Heart left ventricle (tissue), 16 donors: ENCODE measurements around the gene TRIM71. TPM values are rescaled to one million over a fixed set of nuclear protein-coding genes. Genes with fewer than 3 reads are reported as not detected.
"Not testable (repeated sequence)": the region's sequence is repeated elsewhere in the genome, so short reads cannot be mapped to it uniquely, and the experiment has no call there.

Experiments
- ATAC-seq, 4 donors: fragments of 200-7000 bp; cut with Tn5 transposase; one replicate each; pipeline ENCODE4 v1.9.1; 2020 to 2022; ENCODE audit warnings: moderate library complexity in 4 of 4, mild to moderate bottlenecking in 3 of 4, moderate number of reproducible peaks in 1 of 4
- DNase-seq, 5 donors: peaks; one replicate each; pipeline ENCODE4 v3.0.0-alpha.2; 2020
- H3K27ac ChIP-seq, 12 donors: fragments of 200-600 bp; sonication (generic) in 4 of 12; one replicate each; pipeline versions ENCODE4 v1.5.0 to v1.8.0; 2016 to 2022; ENCODE audit warnings: mild to moderate bottlenecking in 2 of 12
- H3K27me3 ChIP-seq, 9 donors: fragments of 200-600 bp; sonication (generic) in 2 of 9; one replicate each; pipeline versions ENCODE4 v1.5.1 to v1.8.0; 2016 to 2022; ENCODE audit warnings: mild to moderate bottlenecking in 3 of 9
- H3K36me3 ChIP-seq, 9 donors: fragments of 200-600 bp; sonication (generic) in 2 of 9; one replicate each; pipeline versions ENCODE4 v1.5.0 to v1.8.0; 2018 to 2022; ENCODE audit warnings: mild to moderate bottlenecking in 2 of 9
- H3K4me1 ChIP-seq, 12 donors: fragments of 200-600 bp; sonication (generic) in 4 of 12; one replicate each; pipeline versions ENCODE4 v1.5.0 to v1.8.0; 2016 to 2022; ENCODE audit warnings: mild to moderate bottlenecking in 3 of 12
- H3K4me3 ChIP-seq, 12 donors: fragments of 200-600 bp; sonication (generic) in 4 of 12; one replicate each; pipeline versions ENCODE4 v1.5.0 to v1.8.0; 2017 to 2022; ENCODE audit warnings: mild to moderate bottlenecking in 9 of 12, moderate library complexity in 4 of 12
- H3K9me3 ChIP-seq, 12 donors: fragments of 200-600 bp; sonication (generic) in 4 of 12; one replicate each; pipeline versions ENCODE4 v1.5.0 to v1.8.0; 2016 to 2022; ENCODE audit warnings: mild to moderate bottlenecking in 1 of 12
- POLR2A ChIP-seq, 2 donors: fragments of 450-650 bp; IDR thresholded peaks; one replicate each; pipeline ENCODE4 v1.6.1; 2017; ENCODE audit warnings: antibody characterized with exemption in 2 of 2, mild to moderate bottlenecking in 2 of 2, moderate library complexity in 2 of 2
- WGBS, 4 donors: extraction: QIAGEN DNeasy Blood & Tissue Kit in 2 of 4; methylation state at CpG; one replicate each; pipeline versions ENCODE4 v1.1.5 to v1.1.7; 2013 to 2018; 5-methylcytosine and 5-hydroxymethylcytosine counted together
- intact Hi-C, 10 donors: fragments of 100-400 bp; cut with DNase I; formaldehyde crosslinking; loops; one replicate each; pipeline versions ENCODE4 v1.11.1 to v1.14.2; 2022
- polyA plus RNA-seq, 2 donors: library from polyadenylated mRNA; stranded (reverse); fragments of 200-250 nt; gene quantifications; one replicate each; pipeline ENCODE4 v1.2.3, GENCODE V29; 2013
- total RNA-seq, 9 donors: library from RNA; depleted of rRNA in 2 of 9; stranded (reverse); fragments of >200 nt in 2 of 9; fragmentation: NEBNext Ultra II Directional in 3 of 9; extraction: Animal tissue kit (Norgen Biotek cat#: 25700) in 3 of 9; gene quantifications; one replicate each; pipeline versions ENCODE4 v1.1.0 to v1.2.4, GENCODE V29; 2016 to 2023
- TF ChIP-seq, protein P1 (sequence below), 12 donors: fragments of 200-600 bp; sonication (generic) in 4 of 12; IDR thresholded peaks; one replicate each; pipeline versions ENCODE4 v1.5.0 to v1.8.0; 2018 to 2022; ENCODE audit warnings: antibody characterized with exemption in 12 of 12, mild to moderate bottlenecking in 5 of 12
- donor health status: ischemic (EF 13 %, LVEDD 7.1; RV severe dilation, severe dysfunction).
- donor health status: healthy with polysubstance abuse.
- donor health status: DM: no; HTN: yes; CAD: no.
- donor health status: DM: no; HTN: no; CAD: no.
- donor health status: ischemic (EF 25% LVEDD 6.9; RV normal size, moderate dysfunction).
- donor health status: ischemic (EF 25% LVEDD 5.7; RV mildly dilated, moderate dysfunction).
- donor health status: healthy.
- donor health status: DM: yes; HTN: yes; CAD: no.
- donor health status: ischemic (EF 35%, LVEDD 5.7; RV mildly dilated, moderate dysfunction).
- donor health status: nonischemic (EF 11% LVEDD 7.7; RV severe dilation, severe dysfunction).
- donor health status: DM: yes; HTN: yes; CAD: no.
- donor health status: PGD.
- donor health status: ischemic (EF 29% LVEDD 5.4; RV normal size, mild dysfunction).
- donor health status: nonischemic (EF 23%, LVEDD 6.1; RV moderate dilation, normal function).

The TRIM71 gene
- total and polyA plus RNA-seq, 11 donors: 0.05 TPM; not detected in 9

DNA sequence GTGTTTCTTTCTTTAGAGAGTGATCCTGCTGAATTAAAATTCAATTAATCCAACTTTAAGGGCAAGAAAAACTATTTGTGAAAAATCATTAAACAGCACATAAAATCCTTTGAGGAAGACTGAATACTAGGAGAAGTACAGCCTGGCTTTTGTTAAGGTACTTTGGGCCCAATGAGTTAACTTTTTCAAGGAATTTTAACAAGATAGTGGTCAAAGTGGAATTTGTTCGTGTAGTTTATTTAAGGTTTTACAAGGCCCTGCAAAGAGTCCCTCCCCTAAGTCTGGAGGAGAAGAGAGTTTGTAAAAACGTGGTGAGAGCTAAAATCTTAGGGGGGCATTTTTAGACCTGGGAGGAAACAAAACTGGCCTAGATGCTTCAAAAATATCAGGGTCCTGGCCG, 26.0 kb upstream of the TRIM71 start:
- ATAC-seq (no peak), DNase-seq (no peak)
- H3K27ac ChIP-seq: no peak overlapping the region
- TF ChIP-seq POLR2A (IDR thresholded peaks at IDR 0.05): no peak
- TF ChIP-seq, protein P1, sequence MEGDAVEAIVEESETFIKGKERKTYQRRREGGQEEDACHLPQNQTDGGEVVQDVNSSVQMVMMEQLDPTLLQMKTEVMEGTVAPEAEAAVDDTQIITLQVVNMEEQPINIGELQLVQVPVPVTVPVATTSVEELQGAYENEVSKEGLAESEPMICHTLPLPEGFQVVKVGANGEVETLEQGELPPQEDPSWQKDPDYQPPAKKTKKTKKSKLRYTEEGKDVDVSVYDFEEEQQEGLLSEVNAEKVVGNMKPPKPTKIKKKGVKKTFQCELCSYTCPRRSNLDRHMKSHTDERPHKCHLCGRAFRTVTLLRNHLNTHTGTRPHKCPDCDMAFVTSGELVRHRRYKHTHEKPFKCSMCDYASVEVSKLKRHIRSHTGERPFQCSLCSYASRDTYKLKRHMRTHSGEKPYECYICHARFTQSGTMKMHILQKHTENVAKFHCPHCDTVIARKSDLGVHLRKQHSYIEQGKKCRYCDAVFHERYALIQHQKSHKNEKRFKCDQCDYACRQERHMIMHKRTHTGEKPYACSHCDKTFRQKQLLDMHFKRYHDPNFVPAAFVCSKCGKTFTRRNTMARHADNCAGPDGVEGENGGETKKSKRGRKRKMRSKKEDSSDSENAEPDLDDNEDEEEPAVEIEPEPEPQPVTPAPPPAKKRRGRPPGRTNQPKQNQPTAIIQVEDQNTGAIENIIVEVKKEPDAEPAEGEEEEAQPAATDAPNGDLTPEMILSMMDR (IDR thresholded peaks at IDR 0.05): no peak
- H3K4me3 ChIP-seq: no peak overlapping the region
- H3K27me3 ChIP-seq: no peaks in the 10 kb centered on the region
- no peaks in the 10 kb centered on the region for H3K9me3 ChIP-seq
- H3K4me1 ChIP-seq: no peaks in the 10 kb centered on the region
- 69 to 78% (median 74%) methylated on average over 3 of the region's 3 CpGs for whole genome bisulfite sequencing, 4 donors
- no peaks in the 10 kb centered on the region for H3K36me3 ChIP-seq
- intact Hi-C loops: no loop called here

DNA sequence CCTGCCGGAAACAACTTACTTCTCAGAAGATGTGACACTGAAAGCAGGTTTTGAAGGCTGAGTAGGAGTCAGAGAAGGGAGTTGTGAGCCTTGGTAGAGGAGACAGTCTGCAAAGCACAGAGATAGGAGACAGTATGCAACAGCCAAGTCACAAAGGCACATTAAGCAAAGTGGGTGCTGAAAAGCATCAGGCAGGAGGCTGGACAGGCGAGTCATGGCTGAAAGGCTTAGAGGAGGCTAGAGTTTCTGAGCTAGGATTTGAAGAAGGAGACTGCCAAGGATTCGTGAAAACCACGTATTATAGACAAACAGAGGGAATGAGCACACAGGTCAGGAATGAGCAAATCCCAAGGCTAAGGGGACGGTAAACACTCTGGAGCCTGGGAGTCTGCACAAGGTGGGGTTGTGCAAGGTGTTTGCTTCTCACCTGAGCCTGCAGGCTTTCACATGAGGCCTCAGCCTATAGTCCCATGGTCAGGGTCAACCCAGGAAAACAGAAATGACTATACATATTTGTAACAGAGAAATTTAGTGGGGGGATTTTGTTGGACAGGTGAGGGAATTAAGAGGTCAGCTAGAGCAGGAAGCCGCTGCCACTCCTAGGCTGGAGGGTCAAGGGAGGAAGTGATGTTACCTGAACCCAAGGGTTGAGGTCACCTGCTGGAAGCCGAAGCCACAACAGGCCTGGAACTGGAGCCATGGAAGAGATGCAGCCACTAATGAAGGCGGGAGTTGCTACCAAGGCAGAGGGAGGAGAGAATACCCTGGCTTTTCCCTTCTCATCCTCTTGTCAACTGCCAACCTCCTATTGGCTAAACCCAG, 23.1 kb upstream of the TRIM71 start:
- 86 to 88% (median 87%) methylated on average over 8 of the region's 8 CpGs for WGBS, 4 donors
- intact Hi-C loops: no loop called here
- TF ChIP-seq, protein P1 (IDR thresholded peaks at IDR 0.05): no peak
- TF ChIP-seq POLR2A (IDR thresholded peaks at IDR 0.05): no peak
- Histone ChIP-seq H3K4me1 (no peaks in the 10 kb centered on the region), H3K27me3 (no peaks in the 10 kb centered on the region), H3K36me3 (no peaks in the 10 kb centered on the region), H3K27ac (no peak overlapping the region), H3K9me3 (no peaks in the 10 kb centered on the region), H3K4me3 (no peak overlapping the region)
- DNase-seq (no peak), ATAC-seq (no peak)

DNA sequence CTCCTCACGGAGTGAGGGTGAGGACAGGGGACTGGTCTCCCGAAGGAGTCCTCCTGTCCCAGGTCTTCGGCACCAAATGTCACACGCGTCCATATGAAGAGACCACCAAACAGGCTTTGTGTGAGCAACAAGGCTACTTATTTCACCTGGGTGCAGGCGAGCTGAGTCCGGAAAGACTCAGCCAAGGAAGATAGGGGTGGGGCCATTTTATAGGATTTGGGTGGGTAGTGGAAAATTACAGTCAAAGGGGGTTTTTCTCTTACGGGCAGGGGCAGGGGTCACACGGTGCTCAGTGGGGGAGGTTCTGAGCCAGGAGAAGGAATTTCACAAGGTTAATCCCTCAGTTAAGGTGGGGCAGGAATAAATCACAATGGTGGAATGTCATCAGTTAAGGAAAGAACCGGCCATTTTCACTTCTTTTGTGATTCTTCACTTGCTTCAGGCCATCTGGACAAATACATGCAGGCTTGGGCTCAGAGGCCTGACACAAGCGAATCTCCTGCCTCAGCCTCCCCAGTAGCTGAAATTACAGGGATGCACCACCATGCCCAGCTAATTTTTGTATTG, 21.3 kb upstream of the TRIM71 start:
- H3K9me3 ChIP-seq, intact Hi-C loops, H3K4me1 ChIP-seq, ATAC-seq, H3K36me3 ChIP-seq, H3K27me3 ChIP-seq, H3K27ac ChIP-seq, H3K4me3 ChIP-seq, DNase-seq: not testable (repeated sequence)
- WGBS, 4 donors: 81 to 89% (median 86%) methylated on average over 11 of the region's 11 CpGs

DNA sequence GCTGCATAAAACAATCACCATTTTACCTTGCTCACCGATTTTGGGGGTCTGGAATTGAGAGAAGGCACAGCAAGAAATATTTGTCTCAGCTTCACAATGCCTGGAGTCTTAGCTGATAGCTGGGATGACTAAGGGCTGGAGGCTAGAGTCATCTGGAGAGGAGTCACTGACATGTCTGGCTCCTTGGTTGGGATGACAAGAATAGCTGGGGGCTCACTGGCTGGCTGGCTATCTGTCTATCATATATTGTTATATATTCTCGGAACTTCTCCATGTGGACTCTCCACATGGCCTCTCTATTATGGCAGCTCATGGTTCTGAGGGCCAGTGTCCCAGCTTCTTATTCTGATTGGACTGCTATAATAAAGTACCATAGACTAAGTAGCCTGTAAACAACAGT, 20.0 kb upstream of the TRIM71 start:
- intact Hi-C loops: no loop called here
- no peak for DNase-seq
- Histone ChIP-seq H3K36me3 (no peaks in the 10 kb centered on the region), H3K27ac (no peak overlapping the region), H3K9me3 (peaks cover 0 to 1% (median 0%) of the 10 kb centered on the region in 12 donors), H3K4me3 (no peak overlapping the region), H3K4me1 (no peaks in the 10 kb centered on the region), H3K27me3 (no peaks in the 10 kb centered on the region)
- whole genome bisulfite sequencing, 4 donors: 78 to 85% (median 82%) methylated on average over 2 of the region's 2 CpGs
- ATAC-seq: no peak
- TF ChIP-seq POLR2A (IDR thresholded peaks at IDR 0.05): no peak
- TF ChIP-seq, protein P1 (IDR thresholded peaks at IDR 0.05): no peak

DNA sequence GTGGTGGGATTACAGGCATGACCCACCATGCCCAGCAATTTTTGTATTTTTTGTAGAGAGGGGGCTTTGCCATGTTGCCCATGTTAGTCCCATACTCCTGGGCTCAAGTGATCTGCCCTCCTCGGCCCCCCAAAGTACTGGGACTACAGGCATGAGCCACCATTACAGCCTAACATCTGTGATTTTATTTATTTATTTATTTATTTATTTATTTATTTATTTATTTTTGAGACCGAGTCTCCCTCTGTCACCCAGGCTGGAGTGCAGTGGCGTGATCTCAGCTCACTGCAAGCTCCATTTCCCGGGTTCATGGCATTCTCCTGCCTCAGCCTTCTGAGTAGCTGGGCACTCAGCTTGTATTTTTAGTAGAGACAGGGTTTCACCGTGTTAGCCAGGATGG, 16.4 kb upstream of the TRIM71 start:
- ATAC-seq, H3K36me3 ChIP-seq, H3K4me1 ChIP-seq, H3K27me3 ChIP-seq, DNase-seq, H3K4me3 ChIP-seq, intact Hi-C loops, H3K9me3 ChIP-seq, H3K27ac ChIP-seq: not testable (repeated sequence)
- WGBS, 4 donors: 86 to 95% (median 92%) methylated on average over 5 of the region's 5 CpGs
